DOHH2 (cell line): Measurements from ENCODE around the gene C2orf76.

Experiments
- H3F3A ChIP-seq: fragments of 200-600 bp; sonication (generic), shearing (Covaris generic); 2 replicates; pipeline ENCODE4 v1.6.0; 2016; ENCODE audit warnings: antibody characterized with exemption, mild to moderate bottlenecking; ENCODE audit not compliant: control insufficient read depth, insufficient read depth
- H3K27ac ChIP-seq: fragments of 200-600 bp; sonication (generic); 2 replicates; pipeline ENCODE4 v1.5.1; 2014; ENCODE audit warnings: low read depth, mild to moderate bottlenecking, low read length, moderate library complexity
- H3K27me3 ChIP-seq: fragments of 200-600 bp; sonication (generic); 2 replicates; pipeline ENCODE4 v1.6.1; 2014; ENCODE audit warnings: mild to moderate bottlenecking, low read length, mixed read lengths; ENCODE audit not compliant: control insufficient read depth
- H3K36me3 ChIP-seq: fragments of 200-600 bp; sonication (generic); 2 replicates; pipeline ENCODE4 v1.6.1; 2014; ENCODE audit warnings: mild to moderate bottlenecking, low read length, moderate library complexity, mixed read lengths; ENCODE audit not compliant: control insufficient read depth
- H3K4me1 ChIP-seq: fragments of 200-600 bp; sonication (generic); 2 replicates; pipeline ENCODE4 v1.6.1; 2014; ENCODE audit warnings: mild to moderate bottlenecking, low read length, mixed read lengths; ENCODE audit not compliant: control insufficient read depth
- H3K4me2 ChIP-seq: fragments of 200-600 bp; sonication (generic); 2 replicates; pipeline ENCODE4 v1.6.0; 2014; ENCODE audit warnings: mild to moderate bottlenecking, low read length, moderate library complexity
- H3K4me3 ChIP-seq: fragments of 200-600 bp; sonication (generic); 2 replicates; pipeline ENCODE4 v1.5.1; 2014; ENCODE audit warnings: mild to moderate bottlenecking, low read length, mixed read lengths
- H3K79me2 ChIP-seq: fragments of 200-600 bp; sonication (generic); 2 replicates; pipeline ENCODE4 v1.6.1; 2014; ENCODE audit warnings: mild to moderate bottlenecking, low read length, mixed read lengths; ENCODE audit not compliant: control insufficient read depth
- H3K9me2 ChIP-seq: fragments of 200-600 bp; sonication (generic); replicated peaks from 2 replicates; pipeline ENCODE4 v1.6.1; 2014; ENCODE audit warnings: mild to moderate bottlenecking, low read length, mixed read lengths; ENCODE audit not compliant: control insufficient read depth
- H3K9me3 ChIP-seq: fragments of 200-600 bp; sonication (generic); 2 replicates; pipeline ENCODE4 v1.6.1; 2014; ENCODE audit warnings: antibody characterized with exemption, low read length, mixed read lengths; ENCODE audit not compliant: control insufficient read depth, insufficient read depth
- H4K20me1 ChIP-seq: fragments of 200-600 bp; sonication (generic); 2 replicates; pipeline ENCODE4 v1.6.0; 2014; ENCODE audit warnings: low read depth, mild to moderate bottlenecking, antibody characterized with exemption, low read length, moderate library complexity; ENCODE audit not compliant: control insufficient read depth, insufficient read depth
- CTCF ChIP-seq: fragments of 200-600 bp; sonication (generic); IDR thresholded peaks from one replicate; pipeline ENCODE4 v1.5.1; 2014; ENCODE audit warnings: antibody characterized with exemption, mild to moderate bottlenecking, low read depth, low read length; ENCODE audit not compliant: poor library complexity, severe bottlenecking
- EZH2phosphoT487 ChIP-seq: fragments of 200-600 bp; sonication (generic); IDR thresholded peaks from 2 replicates; pipeline ENCODE4 v1.6.1; 2017; ENCODE audit warnings: borderline replicate concordance, mild to moderate bottlenecking, antibody characterized with exemption, low read length, moderate library complexity, mixed read lengths

C2orf76 gene

GRCh38 chr2:119354860-119355259 is 11.8 kb downstream of the C2orf76 start:
- peaks cover 12% of the 10 kb centered on the region for H3K79me2 ChIP-seq
- no peaks in the 10 kb centered on the region for H3K36me3 ChIP-seq
- no peaks in the 10 kb centered on the region for H3K27me3 ChIP-seq
- H3K27ac ChIP-seq = 0 out of 2 replicates have a peak overlapping the region, but pooled peaks have one; percentile 20
- H3K4me2 ChIP-seq = peak overlapping the region; percentile 58
- H3K4me1 ChIP-seq = peaks cover 73% of the 10 kb centered on the region
- TF ChIP-seq EZH2phosphoT487 = no peak
- TF ChIP-seq CTCF = no peak
- H3F3A ChIP-seq = peaks cover 15% of the 10 kb centered on the region
- 0 out of 2 replicates have a peak, but pooled peaks cover 3% of the 10 kb centered on the region for H3K9me3 ChIP-seq
- 0 out of 2 replicates have a peak overlapping the region, but pooled peaks have one; percentile 46 for H3K4me3 ChIP-seq
- H4K20me1 ChIP-seq = no peaks in the 10 kb centered on the region
- H3K9me2 ChIP-seq = no peaks in the 10 kb centered on the region

DNA sequence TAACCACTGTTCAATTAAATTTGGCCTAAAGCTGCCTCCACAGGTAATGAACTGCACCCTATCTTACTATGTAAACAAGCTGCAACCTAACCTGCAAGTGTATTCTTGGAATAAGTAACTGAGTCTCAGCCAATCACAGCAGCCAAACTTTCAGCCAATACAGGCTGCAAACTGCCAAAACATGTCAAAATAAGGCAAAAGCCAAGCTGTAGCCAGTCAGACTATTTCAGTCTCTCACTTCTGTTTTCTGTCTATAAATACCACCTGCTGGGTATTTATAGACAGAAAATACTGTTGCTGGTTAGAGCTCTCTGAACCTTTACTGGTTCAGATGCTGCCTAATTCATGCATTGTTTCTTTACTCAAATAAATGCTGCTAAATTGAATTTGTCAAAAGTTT is 14.3 kb downstream of the C2orf76 start:
- peaks cover 77% of the 10 kb centered on the region for H3K4me1 ChIP-seq
- H3F3A ChIP-seq = peaks cover 9% of the 10 kb centered on the region
- no peaks in the 10 kb centered on the region for H3K9me2 ChIP-seq
- no peak for TF ChIP-seq CTCF
- no peak for TF ChIP-seq EZH2phosphoT487
- H3K4me2 ChIP-seq = peak overlapping the region; percentile 74
- H3K27me3 ChIP-seq = no peaks in the 10 kb centered on the region
- no peaks in the 10 kb centered on the region for H3K36me3 ChIP-seq
- H3K9me3 ChIP-seq = 0 out of 2 replicates have a peak, but pooled peaks cover 3% of the 10 kb centered on the region
- H3K79me2 ChIP-seq = peaks cover 12% of the 10 kb centered on the region
- peak overlapping the region; percentile 97 for H3K27ac ChIP-seq
- H3K4me3 ChIP-seq = peak overlapping the region; percentile 60
- H4K20me1 ChIP-seq = no peaks in the 10 kb centered on the region

- H3K9me3 ChIP-seq = no peaks in the 10 kb centered on the region
- peaks cover 6% of the 10 kb centered on the region; the same call in 1 of the 2 replicates for H3K79me2 ChIP-seq
- TF ChIP-seq EZH2phosphoT487 = no peak
- TF ChIP-seq CTCF = peak; percentile 17
- H3F3A ChIP-seq = peaks cover 9% of the 10 kb centered on the region
- H3K36me3 ChIP-seq = no peaks in the 10 kb centered on the region
- no peaks in the 10 kb centered on the region for H4K20me1 ChIP-seq
- peak overlapping the region; percentile 39 for H3K4me2 ChIP-seq
- H3K9me2 ChIP-seq = no peaks in the 10 kb centered on the region
- no peaks in the 10 kb centered on the region for H3K27me3 ChIP-seq
- peaks cover 58% of the 10 kb centered on the region for H3K4me1 ChIP-seq
- H3K27ac ChIP-seq = 0 out of 2 replicates have a peak overlapping the region, but pooled peaks have one; percentile 2
- no peak overlapping the region for H3K4me3 ChIP-seq
Measured at GRCh38 chr2:119350311-119350998, 16.2 kb downstream of the C2orf76 start.
